ENCODE measurements around the gene SET. TPM values are rescaled to one million over a fixed set of nuclear protein-coding genes. Genes with fewer than 3 reads are reported as not detected.

The SET gene
- total RNA-seq, 1 experiment from 2014 or later: 563 TPM

DNA sequence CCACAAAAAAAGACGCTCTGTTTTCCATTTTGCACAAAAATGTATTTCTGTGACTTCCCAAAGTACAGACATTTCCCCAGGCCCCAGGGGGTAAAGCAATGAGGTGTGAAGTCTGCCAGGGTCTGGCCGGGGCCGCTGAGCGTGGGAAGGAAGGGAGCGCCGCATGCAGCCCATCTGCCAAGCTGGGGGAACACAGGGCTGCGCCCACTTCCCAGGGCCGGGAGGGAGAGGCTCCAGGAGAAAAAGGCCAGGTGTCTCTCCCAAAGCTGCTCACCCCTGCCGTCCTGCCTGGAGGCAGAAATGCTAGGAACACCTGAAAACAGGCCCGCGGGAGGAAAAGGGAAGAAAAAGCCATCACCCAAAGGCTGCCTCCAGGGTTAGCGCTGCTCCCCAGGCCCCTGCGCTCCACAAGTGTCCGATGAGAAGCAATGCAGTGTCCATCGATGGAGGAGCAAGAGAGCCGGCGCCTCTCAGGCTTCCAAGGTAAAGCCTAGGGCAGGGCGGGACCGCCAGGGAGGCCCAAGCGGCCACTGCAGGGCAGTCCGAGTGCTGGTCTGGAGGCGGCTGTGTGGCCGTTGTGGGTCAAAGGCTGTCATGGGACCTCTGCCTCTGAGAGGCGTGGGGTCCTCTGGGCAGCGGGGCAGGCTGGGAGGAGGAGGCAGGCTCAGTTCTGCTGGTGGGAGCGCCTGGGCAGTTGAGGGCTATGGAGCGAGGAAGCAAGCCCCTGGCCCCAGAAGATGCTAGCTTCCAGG lies 40.9 kb downstream of the SET start:
- H3K27ac Mint-ChIP-seq (ENCODE audit: low read depth, unreplicated experiment): no peak overlapping the region
- peaks cover 17% of the 10 kb centered on the region for H3K36me3 Mint-ChIP-seq (ENCODE audit: insufficient read depth, unreplicated experiment)
- intact Hi-C loops (cut with micrococcal nuclease): no loop called here
- BruUV-seq (replicated peaks): no TSS peak
- no peaks in the 10 kb centered on the region for H3K9me3 Mint-ChIP-seq (ENCODE audit: unreplicated experiment)
- DNase-seq (ENCODE audit: unreplicated experiment): no peak
- H3K27me3 Mint-ChIP-seq (ENCODE audit: insufficient read depth, unreplicated experiment): no peaks in the 10 kb centered on the region
- ChIA-PET CTCF (no interaction called here), POLR2A (no interaction called here)
- no peak overlapping the region for H3K4me3 Mint-ChIP-seq (ENCODE audit: unreplicated experiment)
- peaks cover 2% of the 10 kb centered on the region for H3K4me1 Mint-ChIP-seq (ENCODE audit: insufficient read depth, unreplicated experiment)
- TF ChIP-seq, protein P1, sequence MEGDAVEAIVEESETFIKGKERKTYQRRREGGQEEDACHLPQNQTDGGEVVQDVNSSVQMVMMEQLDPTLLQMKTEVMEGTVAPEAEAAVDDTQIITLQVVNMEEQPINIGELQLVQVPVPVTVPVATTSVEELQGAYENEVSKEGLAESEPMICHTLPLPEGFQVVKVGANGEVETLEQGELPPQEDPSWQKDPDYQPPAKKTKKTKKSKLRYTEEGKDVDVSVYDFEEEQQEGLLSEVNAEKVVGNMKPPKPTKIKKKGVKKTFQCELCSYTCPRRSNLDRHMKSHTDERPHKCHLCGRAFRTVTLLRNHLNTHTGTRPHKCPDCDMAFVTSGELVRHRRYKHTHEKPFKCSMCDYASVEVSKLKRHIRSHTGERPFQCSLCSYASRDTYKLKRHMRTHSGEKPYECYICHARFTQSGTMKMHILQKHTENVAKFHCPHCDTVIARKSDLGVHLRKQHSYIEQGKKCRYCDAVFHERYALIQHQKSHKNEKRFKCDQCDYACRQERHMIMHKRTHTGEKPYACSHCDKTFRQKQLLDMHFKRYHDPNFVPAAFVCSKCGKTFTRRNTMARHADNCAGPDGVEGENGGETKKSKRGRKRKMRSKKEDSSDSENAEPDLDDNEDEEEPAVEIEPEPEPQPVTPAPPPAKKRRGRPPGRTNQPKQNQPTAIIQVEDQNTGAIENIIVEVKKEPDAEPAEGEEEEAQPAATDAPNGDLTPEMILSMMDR (IDR thresholded peaks at IDR 0.05; ENCODE audit: unreplicated experiment): no peak

DNA sequence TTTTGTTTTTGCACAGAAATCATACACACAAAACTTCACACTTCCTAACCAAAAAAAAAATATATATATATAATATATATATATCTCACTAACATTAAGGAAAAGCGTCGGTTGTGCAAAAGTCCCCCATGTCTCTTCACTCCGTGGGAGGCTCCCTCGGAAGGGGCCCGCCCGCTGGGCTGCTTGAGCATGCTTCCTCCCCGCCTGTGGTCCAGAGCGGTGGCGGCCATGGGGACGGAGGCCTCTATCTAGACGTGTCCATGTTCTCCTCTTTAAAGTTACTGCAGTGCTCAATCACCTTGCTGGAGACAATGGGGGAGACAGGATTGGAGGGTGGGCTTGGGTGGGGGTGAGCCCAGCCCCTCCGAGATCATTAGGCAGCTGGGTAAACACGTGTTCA lies 42.1 kb downstream of the SET start:
- Mint-ChIP-seq H3K4me1 (ENCODE audit: insufficient read depth, unreplicated experiment) (no peaks in the 10 kb centered on the region), H3K4me3 (ENCODE audit: unreplicated experiment) (no peak overlapping the region), H3K36me3 (ENCODE audit: insufficient read depth, unreplicated experiment) (peaks cover 26% of the 10 kb centered on the region), H3K27me3 (ENCODE audit: insufficient read depth, unreplicated experiment) (no peaks in the 10 kb centered on the region), H3K9me3 (ENCODE audit: unreplicated experiment) (no peaks in the 10 kb centered on the region), H3K27ac (ENCODE audit: low read depth, unreplicated experiment) (no peak overlapping the region)
- ChIA-PET CTCF (interaction anchor here (0.8 kb wide), 1 partner anchor 368 kb away, joined by 4 read pairs; no protein-coding TSS in a partner anchor), POLR2A (no interaction called here)
- intact Hi-C loops (cut with micrococcal nuclease): no loop called here
- TF ChIP-seq, protein P1 (IDR thresholded peaks at IDR 0.05; ENCODE audit: unreplicated experiment): no peak
- DNase-seq (ENCODE audit: unreplicated experiment): no peak
- BruUV-seq (replicated peaks): no TSS peak

DNA sequence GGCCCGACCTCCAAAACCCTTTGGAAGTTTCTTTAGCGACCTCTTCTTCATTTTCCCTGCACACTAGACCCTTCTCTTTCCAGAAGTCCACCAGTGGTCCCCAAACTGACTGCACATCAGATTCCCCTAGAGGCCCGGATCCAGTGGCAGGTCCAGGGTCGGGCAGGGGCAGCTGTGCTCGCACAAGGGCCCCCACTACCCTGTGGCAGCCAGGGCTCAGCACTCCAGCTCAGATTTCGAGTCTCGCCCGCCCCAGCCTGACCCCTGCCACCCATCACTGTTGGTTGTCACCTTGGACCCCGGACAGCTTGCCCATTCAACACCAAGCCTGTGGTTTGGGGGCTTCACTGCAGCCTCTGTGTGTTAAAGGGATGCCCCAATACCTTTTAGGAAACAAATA lies 42.7 kb downstream of the SET start:
- intact Hi-C loops (cut with micrococcal nuclease): no loop called here
- no TSS peak for BruUV-seq (replicated peaks)
- H3K27me3 Mint-ChIP-seq (ENCODE audit: insufficient read depth, unreplicated experiment): no peaks in the 10 kb centered on the region
- H3K36me3 Mint-ChIP-seq (ENCODE audit: insufficient read depth, unreplicated experiment): peaks cover 26% of the 10 kb centered on the region
- ChIA-PET POLR2A (no interaction called here), CTCF (interaction anchor here (0.8 to 2.7 kb wide), 2 partner anchors 16 to 368 kb away, joined by 4 to 12 read pairs; no protein-coding TSS in a partner anchor)
- H3K4me3 Mint-ChIP-seq (ENCODE audit: unreplicated experiment): no peak overlapping the region
- TF ChIP-seq, protein P1 (IDR thresholded peaks at IDR 0.05; ENCODE audit: unreplicated experiment): no peak
- no peaks in the 10 kb centered on the region for H3K9me3 Mint-ChIP-seq (ENCODE audit: unreplicated experiment)
- no peak for DNase-seq (ENCODE audit: unreplicated experiment)
- H3K27ac Mint-ChIP-seq (ENCODE audit: low read depth, unreplicated experiment): no peak overlapping the region
- no peaks in the 10 kb centered on the region for H3K4me1 Mint-ChIP-seq (ENCODE audit: insufficient read depth, unreplicated experiment)

DNA sequence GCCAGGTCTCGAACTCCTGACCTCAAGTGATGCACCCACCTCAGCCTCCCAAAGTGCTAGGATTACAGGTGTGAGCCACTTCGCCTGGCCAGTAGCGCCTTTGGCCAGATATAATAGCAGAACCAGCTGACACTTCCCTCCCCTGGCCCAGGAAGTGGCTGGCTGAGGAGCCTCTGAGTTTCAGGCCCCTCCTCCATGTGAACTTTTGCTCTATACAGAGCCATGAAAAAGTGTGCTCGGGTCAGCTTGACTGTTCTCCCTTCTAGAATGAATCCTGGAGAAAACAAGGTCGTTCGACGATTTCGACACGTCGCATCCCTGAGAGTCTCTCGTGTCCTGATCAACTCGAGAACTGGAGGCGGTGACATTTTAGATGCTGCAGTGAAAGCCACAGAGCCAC lies 43.6 kb downstream of the SET start:
- ChIA-PET POLR2A (interaction anchor here (0.9 to 2.2 kb wide), 3 partner anchors 8 to 85 kb away, joined by 4 to 9 read pairs (median 9); partner anchors contain the start of gene ZDHHC12), CTCF (interaction anchor here (0.7 to 2.7 kb wide), 5 partner anchors 9 to 57 kb away, joined by 3 to 12 read pairs (median 5); no protein-coding TSS in a partner anchor)
- no TSS peak for BruUV-seq (replicated peaks)
- no peaks in the 10 kb centered on the region for H3K27me3 Mint-ChIP-seq (ENCODE audit: insufficient read depth, unreplicated experiment)
- H3K27ac Mint-ChIP-seq (ENCODE audit: low read depth, unreplicated experiment): no peak overlapping the region
- no peaks in the 10 kb centered on the region for H3K9me3 Mint-ChIP-seq (ENCODE audit: unreplicated experiment)
- H3K4me1 Mint-ChIP-seq (ENCODE audit: insufficient read depth, unreplicated experiment): no peaks in the 10 kb centered on the region
- H3K36me3 Mint-ChIP-seq (ENCODE audit: insufficient read depth, unreplicated experiment): peaks cover 24% of the 10 kb centered on the region
- TF ChIP-seq, protein P1 (IDR thresholded peaks at IDR 0.05; ENCODE audit: unreplicated experiment): no peak
- H3K4me3 Mint-ChIP-seq (ENCODE audit: unreplicated experiment): no peak overlapping the region
- intact Hi-C loops (cut with micrococcal nuclease): no loop called here
- DNase-seq (ENCODE audit: unreplicated experiment): no peak
